IMR-90 (cell line): ENCODE measurements around the gene CCDC170. TPM values are rescaled to one million over a fixed set of nuclear protein-coding genes. Genes with fewer than 3 reads are reported as not detected.

ENCODE experiments used
- ATAC-seq: fragments of 200-7000 bp; cut with Tn5 transposase; 2 replicates; pipeline ENCODE4 v1.9.1; 2020; ENCODE audit warnings: low read depth, mild to moderate bottlenecking, moderate library complexity
- BruUV-seq: library from RNA; stranded (reverse); fragments of 400-500 nt; replicated peaks from 2 replicates; lab custom pipeline; 2021; lab: Mats Ljungman, UMichigan
- CTCF ChIA-PET: fragments of 300-600 bp; formaldehyde crosslinking; extraction: SDS; loops from one replicate; lab custom pipeline; 2021; ENCODE audit warnings: antibody characterized with exemption; lab: Yijun Ruan, JAX
- POLR2A ChIA-PET: fragments of 300-600 bp; sonication (Branson Sonifier 250); formaldehyde crosslinking; loops from one replicate; lab custom pipeline; 2022; ENCODE audit warnings: antibody characterized with exemption; ENCODE audit not compliant: unreplicated experiment; lab: Charles Lee
- DNase-seq: peaks from one replicate; pipeline ENCODE4 v3.0.0; 2013
- H2AFZ ChIP-seq: replicated peaks from 2 replicates; pipeline ENCODE3; 2013; ENCODE audit warnings: low read length, mild to moderate bottlenecking; ENCODE audit not compliant: poor library complexity
- H2AK5ac ChIP-seq: 2 replicates; pipeline ENCODE4 v1.6.1; 2013; ENCODE audit warnings: low read depth, low read length, inconsistent platforms
- H2AK9ac ChIP-seq: replicated peaks from 2 replicates; pipeline ENCODE3; 2013; ENCODE audit warnings: mild to moderate bottlenecking, low read depth, low read length, moderate library complexity; ENCODE audit not compliant: poor library complexity
- H2BK120ac ChIP-seq: 2 replicates; pipeline ENCODE4 v1.6.1; 2013; ENCODE audit warnings: low read depth, low read length, inconsistent platforms
- H2BK15ac ChIP-seq: 3 replicates; pipeline ENCODE4 v1.6.1; 2013; ENCODE audit warnings: low read depth, low read length, inconsistent platforms
- H2BK20ac ChIP-seq: 2 replicates; pipeline ENCODE4 v1.6.1; 2013; ENCODE audit warnings: low read depth, mild to moderate bottlenecking, inconsistent platforms, low read length, moderate library complexity
- H2BK5ac ChIP-seq: 2 replicates; pipeline ENCODE4 v1.6.1; 2013; ENCODE audit warnings: mild to moderate bottlenecking, low read depth, low read length, inconsistent platforms; ENCODE audit not compliant: poor library complexity, severe bottlenecking
- H3K14ac ChIP-seq: replicated peaks from 2 replicates; pipeline ENCODE4 v1.6.1; 2013; ENCODE audit warnings: low read depth, low read length, inconsistent platforms
- H3K18ac ChIP-seq: 2 replicates; pipeline ENCODE4 v1.6.1; 2013; ENCODE audit warnings: low read depth, low read length, control low read depth
- H3K23ac ChIP-seq: 2 replicates; pipeline ENCODE4 v1.6.1; 2013; ENCODE audit warnings: low read depth, low read length, inconsistent platforms
- H3K27ac ChIP-seq: 2 replicates; pipeline ENCODE4 v1.5.1; 2013; ENCODE audit warnings: mild to moderate bottlenecking, control low read depth, low read length; ENCODE audit not compliant: insufficient read depth
- H3K27me3 ChIP-seq: 2 replicates; pipeline ENCODE4 v1.6.1; 2013; ENCODE audit warnings: low read length; ENCODE audit not compliant: control insufficient read depth, insufficient read depth
- H3K36me3 ChIP-seq: 2 replicates; pipeline ENCODE4 v1.6.1; 2013; ENCODE audit warnings: low read length, mixed read lengths; ENCODE audit not compliant: control insufficient read depth, insufficient read depth
- H3K4ac ChIP-seq: 2 replicates; pipeline ENCODE4 v1.6.1; 2013; ENCODE audit warnings: low read depth, low read length, inconsistent platforms
- H3K4me1 ChIP-seq: 2 replicates; pipeline ENCODE4 v1.6.1; 2013; ENCODE audit warnings: low read length, mixed read lengths; ENCODE audit not compliant: control insufficient read depth, insufficient read depth
- H3K4me2 ChIP-seq: 2 replicates; pipeline ENCODE4 v1.6.1; 2013; ENCODE audit warnings: low read depth, mild to moderate bottlenecking, control low read depth, low read length, moderate library complexity
- H3K4me3 ChIP-seq: 2 replicates; pipeline ENCODE4 v1.5.1; 2013; ENCODE audit warnings: low read depth, mild to moderate bottlenecking, control low read depth, low read length, moderate library complexity; ENCODE audit not compliant: insufficient read depth
- H3K56ac ChIP-seq: 2 replicates; pipeline ENCODE4 v1.6.1; 2013; ENCODE audit warnings: low read length, inconsistent platforms; ENCODE audit not compliant: insufficient read depth; ENCODE audit errors: extremely low read depth
- H3K79me1 ChIP-seq, 2 experiments: 2 replicates each; pipeline ENCODE4 v1.6.1; 2013; ENCODE audit warnings: low read length in 2 of 2, inconsistent platforms in 1 of 2, low read depth in 1 of 2
- H3K9ac ChIP-seq: 2 replicates; pipeline ENCODE4 v1.6.1; 2013; ENCODE audit warnings: low read depth, low read length, control low read depth
- H3K9me1 ChIP-seq: 2 replicates; pipeline ENCODE4 v1.6.1; 2013; ENCODE audit warnings: low read length, inconsistent platforms; ENCODE audit not compliant: insufficient read depth
- H3K9me3 ChIP-seq: 2 replicates; pipeline ENCODE4 v1.6.1; 2013; ENCODE audit warnings: low read length; ENCODE audit not compliant: control insufficient read depth, insufficient read depth
- H4K20me1 ChIP-seq: 2 replicates; pipeline ENCODE4 v1.6.1; 2013; ENCODE audit warnings: low read length, inconsistent platforms; ENCODE audit not compliant: insufficient read depth
- H4K5ac ChIP-seq: 2 replicates; pipeline ENCODE4 v1.6.1; 2013; ENCODE audit warnings: mild to moderate bottlenecking, low read depth, low read length, control low read depth
- H4K8ac ChIP-seq, 2 experiments: 2 replicates each; pipeline ENCODE4 v1.6.1; 2013; ENCODE audit warnings: low read depth in 2 of 2, low read length in 2 of 2, control low read depth in 1 of 2, inconsistent platforms in 1 of 2
- H4K91ac ChIP-seq: 2 replicates; pipeline ENCODE4 v1.6.1; 2013; ENCODE audit warnings: low read depth, low read length, inconsistent platforms; ENCODE audit not compliant: insufficient read depth
- CTCF ChIP-seq: conservative IDR thresholded peaks from 2 replicates; pipeline ENCODE4 v1.5.1; 2012; ENCODE audit warnings: mild to moderate bottlenecking, low read depth, low read length, improper control_type of control experiment
- FOS ChIP-seq: fragments of 150-350 bp; IDR thresholded peaks from 2 replicates; pipeline ENCODE4 v1.6.1; 2016; ENCODE audit warnings: low read depth, low read length
- MAFK ChIP-seq: IDR thresholded peaks from 2 replicates; pipeline ENCODE4 v1.6.1; 2012; ENCODE audit warnings: low read depth, low read length, improper control_type of control experiment
- MAZ ChIP-seq: IDR thresholded peaks from 2 replicates; pipeline ENCODE4 v1.6.1; 2012; ENCODE audit warnings: low read depth, mild to moderate bottlenecking, low read length, improper control_type of control experiment, moderate library complexity, borderline replicate concordance
- POLR2A ChIP-seq: IDR thresholded peaks from 2 replicates; pipeline ENCODE4 v1.6.1; 2012; ENCODE audit warnings: mild to moderate bottlenecking, low read depth, low read length
- RFX5 ChIP-seq: IDR thresholded peaks from 2 replicates; pipeline ENCODE4 v1.8.0; 2012; ENCODE audit warnings: low read depth, mild to moderate bottlenecking, low read length, moderate library complexity
- WGBS, 2 experiments: methylation state at CpG; one replicate each; pipeline versions ENCODE4 v1.1.5 to v1.1.7; 2013; ENCODE audit warnings: missing lambda C conversion rate in 2 of 2; ENCODE audit not compliant: insufficient read length in 1 of 2; ENCODE audit errors: extremely low coverage in 2 of 2; 5-methylcytosine and 5-hydroxymethylcytosine counted together
- dilution Hi-C: fragments of 300-500 bp; cut with HindIII; formaldehyde crosslinking; loops from one replicate; pipeline ENCODE4 v1.14.3; 2018; ENCODE audit warnings: low sequenced_read_pairs; ENCODE audit not compliant: unreplicated experiment
- in situ Hi-C: fragments of 300-500 bp; cut with MboI; formaldehyde crosslinking; loops from 3 replicates; pipeline ENCODE4 v1.14.3; 2019; ENCODE audit warnings: low sequenced_read_pairs, inconsistent platforms, mixed read lengths
- intact Hi-C: fragments of 100-400 bp; cut with micrococcal nuclease; formaldehyde crosslinking; loops from 2 replicates; pipeline ENCODE4 v1.10.0; 2022
- polyA plus RNA-seq, 3 experiments: library from polyadenylated mRNA; depleted of rRNA; stranded (reverse); fragments of >200 nt; gene quantifications; 2 replicates each; pipeline ENCODE4 v1.2.3, GENCODE V29; 2012; ENCODE audit warnings: low replicate concordance in 1 of 3
- total RNA-seq: library from RNA; depleted of rRNA; stranded (reverse); fragments of >200 nt; gene quantifications from 2 replicates; pipeline ENCODE4 v1.2.3, GENCODE V29; 2012

CCDC170 gene
- total and polyA plus RNA-seq, 2 of the 4 experiments (the other 2 are of a cell fraction): 0.12 to 0.54 TPM

DNA sequence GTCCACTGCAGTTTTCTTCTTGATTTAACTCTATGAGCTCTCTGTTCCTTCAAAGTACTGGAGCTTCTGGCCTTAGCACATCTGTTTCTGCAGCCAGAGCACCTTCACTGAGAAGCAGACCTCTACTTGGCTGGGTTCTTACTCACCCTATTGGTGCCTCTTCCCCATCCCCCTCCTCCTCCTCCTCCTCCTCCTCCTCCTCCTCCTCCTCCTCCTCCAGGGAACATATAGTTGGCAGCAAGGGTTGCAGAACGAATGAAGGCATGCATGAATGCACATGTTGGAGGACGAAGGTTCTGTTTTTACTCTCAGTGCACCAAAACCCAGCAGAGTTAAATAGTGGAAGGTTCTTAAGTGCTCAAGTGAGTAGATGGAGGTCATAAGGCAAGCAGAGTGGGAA lies 172.7 kb downstream of the CCDC170 start:
- no peak overlapping the region for H2AFZ ChIP-seq
- no TSS peak for BruUV-seq
- ChIA-PET CTCF (no interaction called here), POLR2A (no interaction called here)
- H3K14ac ChIP-seq: no peak overlapping the region
- DNase-seq: no peak
- H3K4me3 ChIP-seq: no peak overlapping the region
- H2BK5ac ChIP-seq: no peak overlapping the region
- no peak overlapping the region for H3K18ac ChIP-seq
- no peaks in the 10 kb centered on the region for H3K9me1 ChIP-seq
- TF ChIP-seq CTCF: no peak
- TF ChIP-seq POLR2A: no peak
- TF ChIP-seq RFX5: no peak
- no peak for TF ChIP-seq MAZ
- no peak for TF ChIP-seq MAFK
- TF ChIP-seq FOS: no peak
- H3K9me3 ChIP-seq: no peaks in the 10 kb centered on the region
- H2AK9ac ChIP-seq: no peak overlapping the region
- intact Hi-C loops: no loop called here
- no peaks in the 10 kb centered on the region; the same call in 1 of the 2 replicates for H3K27me3 ChIP-seq
- in situ Hi-C loops: no loop called here
- no CpG with 5 or more reads among the region's 2 CpGs for WGBS, 2 experiments
- H3K4ac ChIP-seq: no peak overlapping the region
- H3K4me2 ChIP-seq: no peak overlapping the region
- H3K79me1 ChIP-seq: no peaks in the 10 kb centered on the region
- H3K23ac ChIP-seq: no peak overlapping the region
- no peak overlapping the region for H4K91ac ChIP-seq
- no peak overlapping the region for H2BK20ac ChIP-seq
- H2BK120ac ChIP-seq: no peak overlapping the region
- no peak overlapping the region for H3K27ac ChIP-seq
- no peaks in the 10 kb centered on the region for H4K20me1 ChIP-seq
- H2AK5ac ChIP-seq: no peak overlapping the region
- H3K9ac ChIP-seq: no peak overlapping the region
- no peak for ATAC-seq
- no peak overlapping the region for H4K8ac ChIP-seq
- no peak overlapping the region for H4K5ac ChIP-seq
- dilution Hi-C loops: no loop called here
- H3K56ac ChIP-seq: no peak overlapping the region
- H3K36me3 ChIP-seq: no peaks in the 10 kb centered on the region
- no peak overlapping the region for H2BK15ac ChIP-seq
- no peaks in the 10 kb centered on the region for H3K4me1 ChIP-seq
